BJ (cell line): ENCODE results near the gene ZNF462. TPM values are rescaled to one million over a fixed set of nuclear protein-coding genes. Genes with fewer than 3 reads are reported as not detected.

Source experiments
- CTCF ChIA-PET: fragments of 350-600 bp; formaldehyde crosslinking; extraction: SDS; loops from one replicate; lab custom pipeline; 2021; ENCODE audit warnings: antibody characterized with exemption, inconsistent platforms; lab: Yijun Ruan, JAX
- POLR2A ChIA-PET: fragments of 300-600 bp; sonication (Branson Sonifier 250); formaldehyde crosslinking; extraction: SDS; loops from one replicate; lab custom pipeline; 2021; ENCODE audit warnings: antibody characterized with exemption; lab: Charles Lee
- DNase-seq: peaks from one replicate; pipeline ENCODE4 v3.0.0-alpha.2; 2011; ENCODE audit warnings: low read depth
- H3K27me3 ChIP-seq: 2 replicates; pipeline ENCODE4 v1.6.0; 2011; ENCODE audit warnings: low read length; ENCODE audit not compliant: control insufficient read depth, insufficient read depth
- H3K36me3 ChIP-seq: 2 replicates; pipeline ENCODE4 v1.5.1; 2011; ENCODE audit warnings: low read length; ENCODE audit not compliant: control insufficient read depth, insufficient read depth
- H3K4me3 ChIP-seq: 2 replicates; pipeline ENCODE4 v1.5.1; 2011; ENCODE audit warnings: low read depth, mild to moderate bottlenecking, control low read depth, low read length
- CTCF ChIP-seq: IDR thresholded peaks from 2 replicates; pipeline ENCODE4 v1.5.1; 2011; ENCODE audit warnings: low read depth, mild to moderate bottlenecking, control low read depth, inconsistent platforms, low read length, moderate library complexity; ENCODE audit not compliant: insufficient read depth
- polyA plus RNA-seq: library from polyadenylated mRNA; depleted of rRNA; stranded (reverse); fragments of >200 nt; gene quantifications from 2 replicates; pipeline ENCODE4 v1.2.3, GENCODE V29; 2011

ZNF462 gene
- polyA plus RNA-seq, 1 experiment, result 3.5 TPM

GRCh38 chr9:106993603-106994002 is 130.6 kb downstream of the ZNF462 start:
- no peak for DNase-seq
- ChIA-PET POLR2A (no interaction called here), CTCF (no interaction called here)
- no peaks in the 10 kb centered on the region for H3K27me3 ChIP-seq
- no peak for TF ChIP-seq CTCF
- no peaks in the 10 kb centered on the region for H3K36me3 ChIP-seq
- no peak overlapping the region for H3K4me3 ChIP-seq

GRCh38 chr9:106994463-106994862 is 131.5 kb downstream of the ZNF462 start:
- no peak overlapping the region for H3K4me3 ChIP-seq
- DNase-seq, result no peak
- POLR2A ChIA-PET, result no interaction called here
- no peaks in the 10 kb centered on the region for H3K36me3 ChIP-seq
- TF ChIP-seq CTCF, result no peak
- CTCF ChIA-PET, result no interaction called here
- H3K27me3 ChIP-seq, result no peaks in the 10 kb centered on the region

GRCh38 chr9:107000218-107000617 is 137.3 kb downstream of the ZNF462 start:
- no peak overlapping the region for H3K4me3 ChIP-seq
- no peaks in the 10 kb centered on the region for H3K27me3 ChIP-seq
- POLR2A ChIA-PET, result no interaction called here
- H3K36me3 ChIP-seq, result no peaks in the 10 kb centered on the region
- TF ChIP-seq CTCF, result no peak
- no peak for DNase-seq
- CTCF ChIA-PET, result no interaction called here

- Histone ChIP-seq H3K4me3 (no peak overlapping the region), H3K27me3 (no peaks in the 10 kb centered on the region), H3K36me3 (no peaks in the 10 kb centered on the region)
- no peak for DNase-seq
- no peak for TF ChIP-seq CTCF
- CTCF ChIA-PET, result no interaction called here
- POLR2A ChIA-PET, result no interaction called here
Measured at GRCh38 chr9:107005201-107005600, 142.2 kb downstream of the ZNF462 start.

- DNase-seq, result no peak
- Histone ChIP-seq H3K27me3 (no peaks in the 10 kb centered on the region), H3K36me3 (no peaks in the 10 kb centered on the region), H3K4me3 (no peak overlapping the region)
- ChIA-PET CTCF (no interaction called here), POLR2A (no interaction called here)
- TF ChIP-seq CTCF, result no peak
Measured at GRCh38 chr9:107007402-107007801, 144.4 kb downstream of the ZNF462 start.
